Heart left ventricle (tissue), 16 donors: Measurements from ENCODE around the gene LRRTM1. TPM values are rescaled to one million over a fixed set of nuclear protein-coding genes. Genes with fewer than 3 reads are reported as not detected.

Source experiments
- ATAC-seq, 4 donors: fragments of 200-7000 bp; cut with Tn5 transposase; one replicate each; pipeline ENCODE4 v1.9.1; 2020 to 2022; ENCODE audit warnings: moderate library complexity in 4 of 4, mild to moderate bottlenecking in 3 of 4, moderate number of reproducible peaks in 1 of 4
- DNase-seq, 5 donors: peaks; one replicate each; pipeline ENCODE4 v3.0.0-alpha.2; 2020
- H3K27ac ChIP-seq, 12 donors: fragments of 200-600 bp; sonication (generic) in 4 of 12; one replicate each; pipeline versions ENCODE4 v1.5.0 to v1.8.0; 2016 to 2022; ENCODE audit warnings: mild to moderate bottlenecking in 2 of 12
- H3K27me3 ChIP-seq, 9 donors: fragments of 200-600 bp; sonication (generic) in 2 of 9; one replicate each; pipeline versions ENCODE4 v1.5.1 to v1.8.0; 2016 to 2022; ENCODE audit warnings: mild to moderate bottlenecking in 3 of 9
- H3K36me3 ChIP-seq, 9 donors: fragments of 200-600 bp; sonication (generic) in 2 of 9; one replicate each; pipeline versions ENCODE4 v1.5.0 to v1.8.0; 2018 to 2022; ENCODE audit warnings: mild to moderate bottlenecking in 2 of 9
- H3K4me1 ChIP-seq, 12 donors: fragments of 200-600 bp; sonication (generic) in 4 of 12; one replicate each; pipeline versions ENCODE4 v1.5.0 to v1.8.0; 2016 to 2022; ENCODE audit warnings: mild to moderate bottlenecking in 3 of 12
- H3K4me3 ChIP-seq, 12 donors: fragments of 200-600 bp; sonication (generic) in 4 of 12; one replicate each; pipeline versions ENCODE4 v1.5.0 to v1.8.0; 2017 to 2022; ENCODE audit warnings: mild to moderate bottlenecking in 9 of 12, moderate library complexity in 4 of 12
- H3K9me3 ChIP-seq, 12 donors: fragments of 200-600 bp; sonication (generic) in 4 of 12; one replicate each; pipeline versions ENCODE4 v1.5.0 to v1.8.0; 2016 to 2022; ENCODE audit warnings: mild to moderate bottlenecking in 1 of 12
- CTCF ChIP-seq, 12 donors: fragments of 200-600 bp; sonication (generic) in 4 of 12; IDR thresholded peaks; one replicate each; pipeline versions ENCODE4 v1.5.0 to v1.8.0; 2018 to 2022; ENCODE audit warnings: antibody characterized with exemption in 12 of 12, mild to moderate bottlenecking in 5 of 12
- POLR2A ChIP-seq, 2 donors: fragments of 450-650 bp; IDR thresholded peaks; one replicate each; pipeline ENCODE4 v1.6.1; 2017; ENCODE audit warnings: antibody characterized with exemption in 2 of 2, mild to moderate bottlenecking in 2 of 2, moderate library complexity in 2 of 2
- WGBS, 4 donors: extraction: QIAGEN DNeasy Blood & Tissue Kit in 2 of 4; methylation state at CpG; one replicate each; pipeline versions ENCODE4 v1.1.5 to v1.1.7; 2013 to 2018; 5-methylcytosine and 5-hydroxymethylcytosine counted together
- intact Hi-C, 10 donors: fragments of 100-400 bp; cut with DNase I; formaldehyde crosslinking; loops; one replicate each; pipeline versions ENCODE4 v1.11.1 to v1.14.2; 2022
- polyA plus RNA-seq, 2 donors: library from polyadenylated mRNA; stranded (reverse); fragments of 200-250 nt; gene quantifications; one replicate each; pipeline ENCODE4 v1.2.3, GENCODE V29; 2013
- total RNA-seq, 9 donors: library from RNA; depleted of rRNA in 2 of 9; stranded (reverse); fragments of >200 nt in 2 of 9; fragmentation: NEBNext Ultra II Directional in 3 of 9; extraction: Animal tissue kit (Norgen Biotek cat#: 25700) in 3 of 9; gene quantifications; one replicate each; pipeline versions ENCODE4 v1.1.0 to v1.2.4, GENCODE V29; 2016 to 2023
- donor health status: ischemic (EF 13 %, LVEDD 7.1; RV severe dilation, severe dysfunction).
- donor health status: healthy with polysubstance abuse.
- donor health status: DM: no; HTN: yes; CAD: no.
- donor health status: DM: no; HTN: no; CAD: no.
- donor health status: ischemic (EF 25% LVEDD 6.9; RV normal size, moderate dysfunction).
- donor health status: ischemic (EF 25% LVEDD 5.7; RV mildly dilated, moderate dysfunction).
- donor health status: healthy.
- donor health status: DM: yes; HTN: yes; CAD: no.
- donor health status: ischemic (EF 35%, LVEDD 5.7; RV mildly dilated, moderate dysfunction).
- donor health status: nonischemic (EF 11% LVEDD 7.7; RV severe dilation, severe dysfunction).
- donor health status: DM: yes; HTN: yes; CAD: no.
- donor health status: PGD.
- donor health status: ischemic (EF 29% LVEDD 5.4; RV normal size, mild dysfunction).
- donor health status: nonischemic (EF 23%, LVEDD 6.1; RV moderate dilation, normal function).

LRRTM1 gene
- total and polyA plus RNA-seq, 11 donors = 0.09 to 0.93 (median 0.23) TPM; not detected in 3

- intact Hi-C loops = loop anchor here in 1 of 10 donors (10.0 kb wide), 1 partner anchor 228 kb away; no protein-coding TSS in a partner anchor
- peak overlapping the region in 11 of 12 donors; percentile 25 to 54 (median 44) for H3K4me3 ChIP-seq
- H3K4me1 ChIP-seq = peaks cover 0 to 17% (median 10%) of the 10 kb centered on the region in 12 donors
- peaks cover 18 to 67% (median 50%) of the 10 kb centered on the region in 9 donors for H3K27me3 ChIP-seq
- WGBS, 4 donors = 1 to 3% (median 2%) methylated on average over 34 to 64 of the region's 64 CpGs
- H3K9me3 ChIP-seq = no peaks in the 10 kb centered on the region
- DNase-seq (no peak), ATAC-seq (peak in 2 of 4 donors; percentile 11 to 18)
- no peak overlapping the region for H3K27ac ChIP-seq
- no peak for TF ChIP-seq CTCF (IDR thresholded peaks at IDR 0.05)
- no peak for TF ChIP-seq POLR2A (IDR thresholded peaks at IDR 0.05)
- H3K36me3 ChIP-seq = no peaks in the 10 kb centered on the region
These were observed 1.3 kb downstream of the LRRTM1 start for GRCh38 chr2:80303006-80303908.

GRCh38 chr2:80302314-80303005 lies 2.1 kb downstream of the LRRTM1 start:
- WGBS, 4 donors = 16 to 28% (median 18%) methylated on average over 23 to 50 of the region's 50 CpGs
- DNase-seq = no peak
- no peak for ATAC-seq
- no peaks in the 10 kb centered on the region for H3K9me3 ChIP-seq
- intact Hi-C loops = loop anchor here in 1 of 10 donors (10.0 kb wide), 1 partner anchor 228 kb away; no protein-coding TSS in a partner anchor
- peaks cover 0 to 17% (median 10%) of the 10 kb centered on the region in 12 donors for H3K4me1 ChIP-seq
- peaks cover 18 to 67% (median 50%) of the 10 kb centered on the region in 9 donors for H3K27me3 ChIP-seq
- no peak overlapping the region for H3K27ac ChIP-seq
- no peaks in the 10 kb centered on the region for H3K36me3 ChIP-seq
- TF ChIP-seq CTCF (IDR thresholded peaks at IDR 0.05) (no peak), POLR2A (IDR thresholded peaks at IDR 0.05) (no peak)
- peak overlapping the region in 7 of 12 donors; percentile 25 to 54 (median 46) for H3K4me3 ChIP-seq

GRCh38 chr2:80302001-80302313 lies 2.6 kb downstream of the LRRTM1 start:
- Histone ChIP-seq H3K4me1 (peaks cover 0 to 17% (median 10%) of the 10 kb centered on the region in 12 donors), H3K27ac (no peak overlapping the region), H3K27me3 (peaks cover 18 to 67% (median 50%) of the 10 kb centered on the region in 9 donors), H3K4me3 (peak overlapping the region in 1 of 12 donors; percentile 19), H3K9me3 (no peaks in the 10 kb centered on the region), H3K36me3 (no peaks in the 10 kb centered on the region)
- ATAC-seq (no peak), DNase-seq (no peak)
- no peak for TF ChIP-seq POLR2A (IDR thresholded peaks at IDR 0.05)
- TF ChIP-seq CTCF (IDR thresholded peaks at IDR 0.05) = no peak
- intact Hi-C loops = loop anchor here in 1 of 10 donors (10.0 kb wide), 1 partner anchor 227 kb away; no protein-coding TSS in a partner anchor
- WGBS, 4 donors = 53 to 68% (median 57%) methylated on average over 11 to 12 of the region's 12 CpGs

GRCh38 chr2:80300954-80301353 lies 3.6 kb downstream of the LRRTM1 start:
- Histone ChIP-seq H3K36me3 (no peaks in the 10 kb centered on the region), H3K27ac (no peak overlapping the region), H3K4me1 (peaks cover 0 to 17% (median 10%) of the 10 kb centered on the region in 12 donors), H3K27me3 (peaks cover 18 to 59% (median 46%) of the 10 kb centered on the region in 9 donors), H3K9me3 (no peaks in the 10 kb centered on the region), H3K4me3 (no peak overlapping the region)
- ATAC-seq = no peak
- DNase-seq = no peak
- 58 to 79% (median 65%) methylated on average over 1 of the region's 1 CpG for WGBS, 4 donors
- intact Hi-C loops = loop anchor here in 1 of 10 donors (10.0 kb wide), 1 partner anchor 226 kb away; no protein-coding TSS in a partner anchor
- TF ChIP-seq POLR2A (IDR thresholded peaks at IDR 0.05) = no peak
- TF ChIP-seq CTCF (IDR thresholded peaks at IDR 0.05) = no peak
